ENCODE measurements around the gene SH3RF2. TPM values are rescaled to one million over a fixed set of nuclear protein-coding genes. Genes with fewer than 3 reads are reported as not detected.
"Not testable (repeated sequence)": the region's sequence is repeated elsewhere in the genome, so short reads cannot be mapped to it uniquely, and the experiment has no call there.

SH3RF2 gene
- total RNA-seq, 1 donor from 2014 or later, result 3.7 TPM

- no peak overlapping the region for H3K4me3 ChIP-seq (ENCODE audit: low read length in 3 of 3)
- H3K27me3 ChIP-seq (ENCODE audit: control insufficient read depth in 3 of 3, insufficient read depth in 3 of 3, low read length in 3 of 3), result no peaks in the 10 kb centered on the region
- no peaks in the 10 kb centered on the region for H3K9me3 ChIP-seq (ENCODE audit: control insufficient read depth in 3 of 3, low read length in 3 of 3)
- no peak overlapping the region for H3K27ac ChIP-seq (ENCODE audit: low read depth, low read length)
- peaks cover 0 to 5% (median 0%) of the 10 kb centered on the region in 3 donors for H3K4me1 ChIP-seq (ENCODE audit: control insufficient read depth in 3 of 3, insufficient read depth in 3 of 3, low read length in 3 of 3)
- no peak overlapping the region for H3K9ac ChIP-seq (ENCODE audit: low read depth in 1 of 3, low read length in 3 of 3)
- H3K36me3 ChIP-seq (ENCODE audit: control insufficient read depth in 3 of 3, insufficient read depth in 3 of 3, low read length in 3 of 3), result no peaks in the 10 kb centered on the region
These were observed 23.8 kb downstream of the SH3RF2 start for GRCh38 chr5:145960166-145960565.

- Histone ChIP-seq H3K27ac (ENCODE audit: low read depth, low read length) (no peak overlapping the region), H3K36me3 (ENCODE audit: control insufficient read depth in 3 of 3, insufficient read depth in 3 of 3, low read length in 3 of 3) (no peaks in the 10 kb centered on the region), H3K4me3 (ENCODE audit: low read length in 3 of 3) (no peak overlapping the region), H3K27me3 (ENCODE audit: control insufficient read depth in 3 of 3, insufficient read depth in 3 of 3, low read length in 3 of 3) (no peaks in the 10 kb centered on the region), H3K9me3 (ENCODE audit: control insufficient read depth in 3 of 3, low read length in 3 of 3) (no peaks in the 10 kb centered on the region), H3K4me1 (ENCODE audit: control insufficient read depth in 3 of 3, insufficient read depth in 3 of 3, low read length in 3 of 3) (peaks cover 0 to 5% (median 0%) of the 10 kb centered on the region in 3 donors), H3K9ac (ENCODE audit: low read depth in 1 of 3, low read length in 3 of 3) (no peak overlapping the region)
These were observed 24.6 kb downstream of the SH3RF2 start for GRCh38 chr5:145960848-145961600.

GRCh38 chr5:145962001-145962400, 25.6 kb downstream of the SH3RF2 start:
- Histone ChIP-seq H3K4me3 (ENCODE audit: low read length in 3 of 3) (no peak overlapping the region), H3K9me3 (ENCODE audit: control insufficient read depth in 3 of 3, low read length in 3 of 3) (no peaks in the 10 kb centered on the region), H3K27ac (ENCODE audit: low read depth, low read length) (no peak overlapping the region), H3K9ac (ENCODE audit: low read depth in 1 of 3, low read length in 3 of 3) (no peak overlapping the region), H3K36me3 (ENCODE audit: control insufficient read depth in 3 of 3, insufficient read depth in 3 of 3, low read length in 3 of 3) (no peaks in the 10 kb centered on the region), H3K27me3 (ENCODE audit: control insufficient read depth in 3 of 3, insufficient read depth in 3 of 3, low read length in 3 of 3) (no peaks in the 10 kb centered on the region), H3K4me1 (ENCODE audit: control insufficient read depth in 3 of 3, insufficient read depth in 3 of 3, low read length in 3 of 3) (peaks cover 0 to 2% (median 0%) of the 10 kb centered on the region in 3 donors)

- not testable (repeated sequence) for H3K4me1 ChIP-seq (ENCODE audit: control insufficient read depth in 3 of 3, insufficient read depth in 3 of 3, low read length in 3 of 3); H3K9ac ChIP-seq (ENCODE audit: low read depth in 1 of 3, low read length in 3 of 3); H3K27ac ChIP-seq (ENCODE audit: low read depth, low read length); H3K9me3 ChIP-seq (ENCODE audit: control insufficient read depth in 3 of 3, low read length in 3 of 3); H3K4me3 ChIP-seq (ENCODE audit: low read length in 3 of 3); H3K27me3 ChIP-seq (ENCODE audit: control insufficient read depth in 3 of 3, insufficient read depth in 3 of 3, low read length in 3 of 3); H3K36me3 ChIP-seq (ENCODE audit: control insufficient read depth in 3 of 3, insufficient read depth in 3 of 3, low read length in 3 of 3)
These were observed 27.6 kb downstream of the SH3RF2 start for GRCh38 chr5:145964008-145964407.

- no peak overlapping the region for H3K9ac ChIP-seq (ENCODE audit: low read depth in 1 of 3, low read length in 3 of 3)
These were observed 29.4 kb downstream of the SH3RF2 start for GRCh38 chr5:145965804-145966203.

GRCh38 chr5:145967296-145967695, 30.9 kb downstream of the SH3RF2 start:
- Histone ChIP-seq H3K4me1 (ENCODE audit: control insufficient read depth in 3 of 3, insufficient read depth in 3 of 3, low read length in 3 of 3) (no peaks in the 10 kb centered on the region), H3K9ac (ENCODE audit: low read depth in 1 of 3, low read length in 3 of 3) (no peak overlapping the region), H3K27me3 (ENCODE audit: control insufficient read depth in 3 of 3, insufficient read depth in 3 of 3, low read length in 3 of 3) (no peaks in the 10 kb centered on the region), H3K36me3 (ENCODE audit: control insufficient read depth in 3 of 3, insufficient read depth in 3 of 3, low read length in 3 of 3) (no peaks in the 10 kb centered on the region), H3K9me3 (ENCODE audit: control insufficient read depth in 3 of 3, low read length in 3 of 3) (no peaks in the 10 kb centered on the region), H3K4me3 (ENCODE audit: low read length in 3 of 3) (no peak overlapping the region), H3K27ac (ENCODE audit: low read depth, low read length) (no peak overlapping the region)

More at GRCh38 chr5:145965804-145966203, 29.4 kb downstream of the SH3RF2 start:
- no peak overlapping the region for H3K4me3 ChIP-seq (ENCODE audit: low read length in 3 of 3)
- H3K27me3 ChIP-seq (ENCODE audit: control insufficient read depth in 3 of 3, insufficient read depth in 3 of 3, low read length in 3 of 3), result no peaks in the 10 kb centered on the region
- H3K4me1 ChIP-seq (ENCODE audit: control insufficient read depth in 3 of 3, insufficient read depth in 3 of 3, low read length in 3 of 3), result peaks cover 0 to under 1% (median 0%) of the 10 kb centered on the region in 3 donors
- H3K9me3 ChIP-seq (ENCODE audit: control insufficient read depth in 3 of 3, low read length in 3 of 3), result no peaks in the 10 kb centered on the region
- H3K36me3 ChIP-seq (ENCODE audit: control insufficient read depth in 3 of 3, insufficient read depth in 3 of 3, low read length in 3 of 3), result no peaks in the 10 kb centered on the region
- no peak overlapping the region for H3K27ac ChIP-seq (ENCODE audit: low read depth, low read length)

GRCh38 chr5:145968970-145969713, 32.8 kb downstream of the SH3RF2 start:
- H3K36me3 ChIP-seq (ENCODE audit: control insufficient read depth in 3 of 3, insufficient read depth in 3 of 3, low read length in 3 of 3), result no peaks in the 10 kb centered on the region
- H3K9ac ChIP-seq (ENCODE audit: low read depth in 1 of 3, low read length in 3 of 3), result no peak overlapping the region
- H3K9me3 ChIP-seq (ENCODE audit: control insufficient read depth in 3 of 3, low read length in 3 of 3), result no peaks in the 10 kb centered on the region
- H3K27ac ChIP-seq (ENCODE audit: low read depth, low read length), result no peak overlapping the region
- H3K4me3 ChIP-seq (ENCODE audit: low read length in 3 of 3), result no peak overlapping the region
- H3K4me1 ChIP-seq (ENCODE audit: control insufficient read depth in 3 of 3, insufficient read depth in 3 of 3, low read length in 3 of 3), result no peaks in the 10 kb centered on the region
- H3K27me3 ChIP-seq (ENCODE audit: control insufficient read depth in 3 of 3, insufficient read depth in 3 of 3, low read length in 3 of 3), result no peaks in the 10 kb centered on the region

GRCh38 chr5:145969714-145970092, 33.3 kb downstream of the SH3RF2 start:
- Histone ChIP-seq H3K36me3 (ENCODE audit: control insufficient read depth in 3 of 3, insufficient read depth in 3 of 3, low read length in 3 of 3) (no peaks in the 10 kb centered on the region), H3K4me3 (ENCODE audit: low read length in 3 of 3) (no peak overlapping the region), H3K9ac (ENCODE audit: low read depth in 1 of 3, low read length in 3 of 3) (no peak overlapping the region), H3K9me3 (ENCODE audit: control insufficient read depth in 3 of 3, low read length in 3 of 3) (no peaks in the 10 kb centered on the region), H3K27me3 (ENCODE audit: control insufficient read depth in 3 of 3, insufficient read depth in 3 of 3, low read length in 3 of 3) (no peaks in the 10 kb centered on the region), H3K4me1 (ENCODE audit: control insufficient read depth in 3 of 3, insufficient read depth in 3 of 3, low read length in 3 of 3) (no peaks in the 10 kb centered on the region), H3K27ac (ENCODE audit: low read depth, low read length) (no peak overlapping the region)

- H3K9ac ChIP-seq (ENCODE audit: low read depth in 1 of 3, low read length in 3 of 3), result no peak overlapping the region
- H3K27me3 ChIP-seq (ENCODE audit: control insufficient read depth in 3 of 3, insufficient read depth in 3 of 3, low read length in 3 of 3), result no peaks in the 10 kb centered on the region
- no peak overlapping the region for H3K4me3 ChIP-seq (ENCODE audit: low read length in 3 of 3)
- peaks cover 4 to 11% (median 9%) of the 10 kb centered on the region in 3 donors for H3K4me1 ChIP-seq (ENCODE audit: control insufficient read depth in 3 of 3, insufficient read depth in 3 of 3, low read length in 3 of 3)
- H3K9me3 ChIP-seq (ENCODE audit: control insufficient read depth in 3 of 3, low read length in 3 of 3), result no peaks in the 10 kb centered on the region
- H3K36me3 ChIP-seq (ENCODE audit: control insufficient read depth in 3 of 3, insufficient read depth in 3 of 3, low read length in 3 of 3), result no peaks in the 10 kb centered on the region
- H3K27ac ChIP-seq (ENCODE audit: low read depth, low read length), result no peak overlapping the region
These were observed 34.7 kb downstream of the SH3RF2 start for GRCh38 chr5:145971108-145971507.

- Histone ChIP-seq H3K9ac (ENCODE audit: low read depth in 1 of 3, low read length in 3 of 3) (no peak overlapping the region), H3K27ac (ENCODE audit: low read depth, low read length) (no peak overlapping the region), H3K4me3 (ENCODE audit: low read length in 3 of 3) (no peak overlapping the region), H3K27me3 (ENCODE audit: control insufficient read depth in 3 of 3, insufficient read depth in 3 of 3, low read length in 3 of 3) (no peaks in the 10 kb centered on the region), H3K4me1 (ENCODE audit: control insufficient read depth in 3 of 3, insufficient read depth in 3 of 3, low read length in 3 of 3) (peaks cover 7 to 13% (median 9%) of the 10 kb centered on the region in 3 donors), H3K9me3 (ENCODE audit: control insufficient read depth in 3 of 3, low read length in 3 of 3) (no peaks in the 10 kb centered on the region), H3K36me3 (ENCODE audit: control insufficient read depth in 3 of 3, insufficient read depth in 3 of 3, low read length in 3 of 3) (no peaks in the 10 kb centered on the region)
These were observed 35.3 kb downstream of the SH3RF2 start for GRCh38 chr5:145971701-145972100.

All from skeletal muscle tissue (tissue), 4 donors.